Activated naive CD4-positive, alpha-beta T cell treated with anti-CD3 and anti-CD28 coated beads, Interleukin-2, amount 10 ng/mL, durations not matched to agents 7 days and 5 days (primary cell): Measurements from ENCODE around the gene ACVR2B.

Experiments used
- CTCF ChIA-PET: fragments of 350-600 bp; sonication (Branson Sonifier 250); formaldehyde crosslinking; loops from one replicate; lab custom pipeline; 2021; ENCODE audit warnings: antibody characterized with exemption; lab: Charles Lee
- DNase-seq: peaks from one replicate; pipeline ENCODE4 v3.0.0-alpha.2; 2020
- H3K27ac Mint-ChIP-seq: one replicate; pipeline ENCODE4 v1.8.0; 2021; ENCODE audit warnings: mild to moderate bottlenecking, moderate library complexity, mixed read lengths
- H3K27me3 Mint-ChIP-seq: one replicate; pipeline ENCODE4 v1.8.0; 2021; ENCODE audit warnings: mild to moderate bottlenecking, mixed read lengths
- H3K36me3 Mint-ChIP-seq: one replicate; pipeline ENCODE4 v1.8.0; 2021; ENCODE audit warnings: mixed read lengths
- H3K4me1 Mint-ChIP-seq: one replicate; pipeline ENCODE4 v1.8.0; 2021; ENCODE audit warnings: mixed read lengths
- H3K4me3 Mint-ChIP-seq: one replicate; pipeline ENCODE4 v1.8.0; 2021; ENCODE audit warnings: mild to moderate bottlenecking, moderate library complexity, mixed read lengths
- H3K9me3 Mint-ChIP-seq: one replicate; pipeline ENCODE4 v1.8.0; 2021; ENCODE audit warnings: mixed read lengths

ACVR2B gene

DNA sequence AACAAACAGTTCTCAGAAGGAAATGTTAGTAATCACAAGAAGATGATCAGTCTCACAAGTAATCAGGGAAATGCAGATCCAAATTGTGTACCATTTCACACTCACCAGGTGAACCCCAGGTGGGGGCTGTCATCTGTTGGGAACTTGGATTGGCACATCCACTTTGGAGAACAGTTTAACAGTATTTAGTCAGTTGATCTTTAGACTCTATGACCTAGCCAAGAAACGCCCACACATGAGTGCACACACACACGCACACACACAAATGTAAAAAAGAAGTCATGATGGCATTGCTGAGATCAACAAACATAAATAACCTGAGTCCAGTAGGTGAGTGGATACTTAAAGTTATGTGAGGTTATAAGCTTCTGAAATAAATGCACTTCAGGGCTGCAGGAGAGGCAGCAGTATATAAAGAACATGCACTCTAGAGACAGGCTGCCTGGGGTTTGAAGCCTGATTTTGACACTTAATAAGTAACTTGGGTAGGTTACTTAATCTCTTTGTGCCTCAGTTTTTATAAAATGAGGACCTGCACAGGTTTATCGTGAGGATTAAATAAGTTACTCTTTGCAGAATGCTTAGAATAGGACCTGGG is 17.7 kb downstream of the ACVR2B start:
- CTCF ChIA-PET = interaction anchor here (0.8 to 1.5 kb wide), 2 partner anchors 9 to 123 kb away, joined by 3 to 4 read pairs; no protein-coding TSS in a partner anchor
- H3K27ac Mint-ChIP-seq = no peak overlapping the region
- no peaks in the 10 kb centered on the region for H3K4me1 Mint-ChIP-seq
- no peak overlapping the region for H3K4me3 Mint-ChIP-seq
- peaks cover 7% of the 10 kb centered on the region for H3K36me3 Mint-ChIP-seq
- peaks cover 23% of the 10 kb centered on the region for H3K9me3 Mint-ChIP-seq
- H3K27me3 Mint-ChIP-seq = no peaks in the 10 kb centered on the region
- DNase-seq = no peak

GRCh38 chr3:38472342-38472741 is 18.7 kb downstream of the ACVR2B start:
- peaks cover 7% of the 10 kb centered on the region for H3K36me3 Mint-ChIP-seq
- H3K4me1 Mint-ChIP-seq = no peaks in the 10 kb centered on the region
- H3K9me3 Mint-ChIP-seq = peaks cover 20% of the 10 kb centered on the region
- no peak overlapping the region for H3K27ac Mint-ChIP-seq
- H3K4me3 Mint-ChIP-seq = no peak overlapping the region
- no peaks in the 10 kb centered on the region for H3K27me3 Mint-ChIP-seq
- CTCF ChIA-PET = interaction anchor here (1.5 kb wide), 1 partner anchor 124 kb away, joined by 4 read pairs; no protein-coding TSS in a partner anchor
- DNase-seq = no peak

DNA sequence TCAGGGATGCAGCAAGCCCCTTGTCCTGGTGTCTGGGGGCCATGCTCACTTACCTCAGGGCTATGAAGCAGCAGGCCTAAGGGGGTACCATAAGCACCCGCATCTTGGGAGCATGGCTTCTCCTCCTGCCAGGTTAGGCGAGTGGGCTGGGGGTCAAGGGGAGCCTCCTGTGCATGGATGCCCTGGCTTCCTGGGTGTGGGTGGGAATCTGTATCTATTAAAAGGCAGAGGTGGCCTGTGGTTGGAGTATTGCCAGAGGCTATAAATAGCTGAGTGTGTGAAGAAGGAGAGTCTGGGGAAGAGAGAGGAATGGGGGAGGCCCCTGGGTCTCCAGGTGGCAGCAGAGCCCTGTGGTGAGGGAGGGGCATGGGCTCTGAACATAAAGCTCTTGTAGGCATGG is 19.5 kb downstream of the ACVR2B start:
- Mint-ChIP-seq H3K27ac (no peak overlapping the region), H3K4me1 (no peaks in the 10 kb centered on the region), H3K27me3 (no peaks in the 10 kb centered on the region), H3K9me3 (peaks cover 20% of the 10 kb centered on the region), H3K4me3 (no peak overlapping the region), H3K36me3 (peaks cover 7% of the 10 kb centered on the region)
- CTCF ChIA-PET = interaction anchor here (0.8 to 1.2 kb wide), 3 partner anchors 48 to 127 kb away, joined by 3 read pairs; partner anchors contain the start of gene XYLB
- DNase-seq = no peak

- Mint-ChIP-seq H3K27ac (no peak overlapping the region), H3K9me3 (peaks cover 6% of the 10 kb centered on the region), H3K27me3 (no peaks in the 10 kb centered on the region), H3K36me3 (peaks cover 3% of the 10 kb centered on the region), H3K4me1 (no peaks in the 10 kb centered on the region), H3K4me3 (no peak overlapping the region)
- DNase-seq = no peak
- CTCF ChIA-PET = no interaction called here
Observed at GRCh38 chr3:38474928-38475605, 21.4 kb downstream of the ACVR2B start.

DNA sequence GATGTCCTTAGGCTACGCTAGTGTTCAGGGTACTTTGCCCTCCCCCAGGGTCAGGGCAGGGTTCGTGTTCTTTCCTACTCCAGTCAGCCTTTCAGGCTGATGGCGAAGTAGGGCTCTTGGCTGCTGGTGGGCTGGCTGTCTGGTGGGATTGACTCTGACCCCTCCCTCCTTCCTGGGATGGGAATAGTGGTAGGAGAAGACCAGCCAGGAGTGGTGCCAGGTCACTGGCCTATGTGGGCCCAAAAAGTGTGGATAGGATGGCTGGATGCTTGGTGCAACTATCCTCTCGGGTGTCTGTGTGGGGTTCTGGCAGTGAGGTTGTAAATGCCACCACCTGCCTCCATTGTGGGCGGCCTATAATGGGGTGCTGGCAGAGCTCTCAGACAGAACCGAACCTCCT is 22.0 kb downstream of the ACVR2B start:
- Mint-ChIP-seq H3K4me3 (no peak overlapping the region), H3K9me3 (no peaks in the 10 kb centered on the region), H3K27ac (no peak overlapping the region), H3K36me3 (peaks cover 3% of the 10 kb centered on the region), H3K27me3 (no peaks in the 10 kb centered on the region), H3K4me1 (no peaks in the 10 kb centered on the region)
- no peak for DNase-seq
- CTCF ChIA-PET = no interaction called here

- Mint-ChIP-seq H3K4me3 (no peak overlapping the region), H3K4me1 (no peaks in the 10 kb centered on the region), H3K27ac (no peak overlapping the region), H3K36me3 (peaks cover 3% of the 10 kb centered on the region), H3K9me3 (no peaks in the 10 kb centered on the region), H3K27me3 (no peaks in the 10 kb centered on the region)
- CTCF ChIA-PET = interaction anchor here (1.3 kb wide), 1 partner anchor 130 kb away, joined by 6 read pairs; the partner anchor contains the start of gene XYLB
- DNase-seq = no peak
Observed at GRCh38 chr3:38476157-38476756, 22.6 kb downstream of the ACVR2B start.

GRCh38 chr3:38477057-38477820 is 23.5 kb downstream of the ACVR2B start:
- CTCF ChIA-PET = interaction anchor here (1.3 kb wide), 1 partner anchor 131 kb away, joined by 6 read pairs; the partner anchor contains the start of gene XYLB
- Mint-ChIP-seq H3K27me3 (no peaks in the 10 kb centered on the region), H3K9me3 (no peaks in the 10 kb centered on the region), H3K27ac (no peak overlapping the region), H3K4me1 (no peaks in the 10 kb centered on the region), H3K4me3 (no peak overlapping the region), H3K36me3 (peaks cover 3% of the 10 kb centered on the region)
- DNase-seq = no peak

DNA sequence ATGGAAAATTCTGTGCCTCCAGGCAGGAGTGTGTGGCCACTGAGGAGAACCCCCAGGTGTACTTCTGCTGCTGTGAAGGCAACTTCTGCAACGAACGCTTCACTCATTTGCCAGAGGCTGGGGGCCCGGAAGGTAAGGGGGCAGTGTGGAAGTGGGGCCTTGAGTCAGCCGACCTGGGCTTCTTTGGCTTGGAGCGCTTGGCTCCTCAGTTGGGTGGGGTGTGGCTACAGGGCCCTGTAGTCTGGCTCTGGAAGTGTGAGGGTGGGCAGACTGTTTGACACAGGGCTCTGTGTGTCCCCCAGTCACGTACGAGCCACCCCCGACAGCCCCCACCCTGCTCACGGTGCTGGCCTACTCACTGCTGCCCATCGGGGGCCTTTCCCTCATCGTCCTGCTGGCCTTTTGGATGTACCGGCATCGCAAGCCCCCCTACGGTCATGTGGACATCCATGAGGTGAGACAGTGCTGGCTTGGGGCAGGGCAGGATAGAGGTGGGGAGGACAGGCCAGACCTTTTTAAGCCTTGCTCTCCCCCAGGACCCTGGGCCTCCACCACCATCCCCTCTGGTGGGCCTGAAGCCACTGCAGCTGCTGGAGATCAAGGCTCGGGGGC is 24.3 kb downstream of the ACVR2B start:
- no peak overlapping the region for H3K27ac Mint-ChIP-seq
- DNase-seq = no peak
- CTCF ChIA-PET = interaction anchor here (1.2 to 6.4 kb wide), 2 partner anchors 43 to 132 kb away, joined by 3 to 99 read pairs; partner anchors contain the start of gene XYLB
- H3K4me3 Mint-ChIP-seq = no peak overlapping the region
- peaks cover 3% of the 10 kb centered on the region for H3K36me3 Mint-ChIP-seq
- no peaks in the 10 kb centered on the region for H3K9me3 Mint-ChIP-seq
- no peaks in the 10 kb centered on the region for H3K27me3 Mint-ChIP-seq
- H3K4me1 Mint-ChIP-seq = no peaks in the 10 kb centered on the region

GRCh38 chr3:38478901-38479300 is 25.2 kb downstream of the ACVR2B start:
- Mint-ChIP-seq H3K4me1 (peaks cover 2% of the 10 kb centered on the region), H3K9me3 (no peaks in the 10 kb centered on the region), H3K27me3 (no peaks in the 10 kb centered on the region), H3K36me3 (peaks cover 8% of the 10 kb centered on the region), H3K27ac (no peak overlapping the region), H3K4me3 (no peak overlapping the region)
- CTCF ChIA-PET = interaction anchor here (1.2 to 6.4 kb wide), 2 partner anchors 42 to 133 kb away, joined by 3 to 99 read pairs; partner anchors contain the start of gene XYLB
- no peak for DNase-seq

GRCh38 chr3:38479431-38480092 is 25.9 kb downstream of the ACVR2B start:
- DNase-seq = peak; percentile 68
- Mint-ChIP-seq H3K36me3 (peaks cover 8% of the 10 kb centered on the region), H3K4me1 (peaks cover 2% of the 10 kb centered on the region), H3K9me3 (no peaks in the 10 kb centered on the region), H3K27me3 (no peaks in the 10 kb centered on the region), H3K27ac (no peak overlapping the region), H3K4me3 (no peak overlapping the region)
- CTCF ChIA-PET = interaction anchor here (1.0 to 6.4 kb wide), 8 partner anchors 8 to 505 kb away, joined by 3 to 99 read pairs (median 6); partner anchors contain the start of gene XYLB

DNA sequence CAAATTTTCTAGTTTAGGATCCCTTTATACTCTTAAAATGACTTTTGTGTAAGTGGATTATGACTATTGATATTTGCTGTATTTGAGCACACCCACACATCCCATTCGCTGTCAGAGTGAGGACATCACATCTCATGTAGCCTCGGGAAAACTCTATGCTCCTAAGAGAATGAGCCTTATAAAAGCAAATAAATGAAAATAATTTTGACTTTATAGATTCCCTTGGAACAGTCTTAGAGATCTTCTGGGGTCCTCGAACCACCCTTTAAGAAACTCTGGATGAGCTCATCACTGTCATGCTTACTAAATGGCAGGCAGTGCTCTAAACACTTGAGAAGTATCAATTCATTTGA is 26.4 kb downstream of the ACVR2B start:
- Mint-ChIP-seq H3K36me3 (peaks cover 8% of the 10 kb centered on the region), H3K4me3 (no peak overlapping the region), H3K27me3 (no peaks in the 10 kb centered on the region), H3K4me1 (peaks cover 2% of the 10 kb centered on the region), H3K27ac (no peak overlapping the region), H3K9me3 (no peaks in the 10 kb centered on the region)
- CTCF ChIA-PET = interaction anchor here (0.8 to 6.4 kb wide), 12 partner anchors 9 to 505 kb away, joined by 3 to 99 read pairs (median 3); partner anchors contain the start of gene XYLB
- no peak for DNase-seq

DNA sequence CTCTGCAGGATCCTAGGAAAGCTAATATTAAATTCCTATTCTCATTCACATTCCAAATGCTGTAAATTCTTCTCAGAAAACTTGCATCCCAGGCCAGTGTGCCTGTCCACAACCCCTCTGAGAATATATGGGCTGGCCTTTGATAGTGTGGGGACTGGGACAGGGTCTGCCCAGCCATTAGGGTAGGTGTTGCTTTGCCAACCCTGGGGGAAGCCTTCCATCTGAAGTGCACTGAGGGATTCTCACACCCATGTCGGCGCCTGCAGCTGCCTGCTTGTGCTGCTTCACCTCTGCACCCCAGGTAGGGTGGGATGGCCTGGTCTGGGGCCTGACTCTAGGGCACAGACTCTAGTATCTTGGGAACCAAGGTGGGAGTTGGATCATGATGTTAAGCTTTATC is 27.2 kb downstream of the ACVR2B start:
- H3K27me3 Mint-ChIP-seq = no peaks in the 10 kb centered on the region

DNA sequence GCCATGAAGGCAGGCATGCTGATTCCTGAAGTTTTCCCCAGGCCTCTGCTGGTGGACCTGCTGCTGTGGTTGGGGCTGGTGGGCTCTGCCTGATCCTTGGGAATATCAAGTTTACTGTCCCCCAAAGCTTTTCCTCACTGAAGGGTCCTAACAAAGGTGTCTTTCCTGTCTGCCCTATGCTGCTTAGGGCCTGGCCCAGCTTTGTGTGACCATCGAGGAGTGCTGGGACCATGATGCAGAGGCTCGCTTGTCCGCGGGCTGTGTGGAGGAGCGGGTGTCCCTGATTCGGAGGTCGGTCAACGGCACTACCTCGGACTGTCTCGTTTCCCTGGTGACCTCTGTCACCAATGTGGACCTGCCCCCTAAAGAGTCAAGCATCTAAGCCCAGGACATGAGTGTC is 29.3 kb downstream of the ACVR2B start:
- CTCF ChIA-PET = interaction anchor here (0.6 to 6.4 kb wide), 6 partner anchors 9 to 366 kb away, joined by 3 to 99 read pairs (median 6); partner anchors contain the start of gene XYLB
- H3K9me3 Mint-ChIP-seq = no peaks in the 10 kb centered on the region
- peaks cover 2% of the 10 kb centered on the region for H3K4me1 Mint-ChIP-seq
- no peaks in the 10 kb centered on the region for H3K27me3 Mint-ChIP-seq
- DNase-seq = no peak
- H3K27ac Mint-ChIP-seq = no peak overlapping the region
- H3K4me3 Mint-ChIP-seq = no peak overlapping the region
- peaks cover 8% of the 10 kb centered on the region for H3K36me3 Mint-ChIP-seq

More for the DNA sequence above, 27.2 kb downstream of the ACVR2B start:
- no peak overlapping the region for H3K27ac Mint-ChIP-seq
- CTCF ChIA-PET = interaction anchor here (0.8 to 6.4 kb wide), 14 partner anchors 10 to 506 kb away, joined by 3 to 99 read pairs (median 4); partner anchors contain the start of gene XYLB
- H3K36me3 Mint-ChIP-seq = peaks cover 8% of the 10 kb centered on the region
- H3K9me3 Mint-ChIP-seq = no peaks in the 10 kb centered on the region
- no peak overlapping the region for H3K4me3 Mint-ChIP-seq
- no peak for DNase-seq
- H3K4me1 Mint-ChIP-seq = peaks cover 2% of the 10 kb centered on the region
